Measurements from ENCODE around the gene IER2.
"Not testable (repeated sequence)": the region's sequence is repeated elsewhere in the genome, so short reads cannot be mapped to it uniquely, and the experiment has no call there.

Gene IER2

DNA sequence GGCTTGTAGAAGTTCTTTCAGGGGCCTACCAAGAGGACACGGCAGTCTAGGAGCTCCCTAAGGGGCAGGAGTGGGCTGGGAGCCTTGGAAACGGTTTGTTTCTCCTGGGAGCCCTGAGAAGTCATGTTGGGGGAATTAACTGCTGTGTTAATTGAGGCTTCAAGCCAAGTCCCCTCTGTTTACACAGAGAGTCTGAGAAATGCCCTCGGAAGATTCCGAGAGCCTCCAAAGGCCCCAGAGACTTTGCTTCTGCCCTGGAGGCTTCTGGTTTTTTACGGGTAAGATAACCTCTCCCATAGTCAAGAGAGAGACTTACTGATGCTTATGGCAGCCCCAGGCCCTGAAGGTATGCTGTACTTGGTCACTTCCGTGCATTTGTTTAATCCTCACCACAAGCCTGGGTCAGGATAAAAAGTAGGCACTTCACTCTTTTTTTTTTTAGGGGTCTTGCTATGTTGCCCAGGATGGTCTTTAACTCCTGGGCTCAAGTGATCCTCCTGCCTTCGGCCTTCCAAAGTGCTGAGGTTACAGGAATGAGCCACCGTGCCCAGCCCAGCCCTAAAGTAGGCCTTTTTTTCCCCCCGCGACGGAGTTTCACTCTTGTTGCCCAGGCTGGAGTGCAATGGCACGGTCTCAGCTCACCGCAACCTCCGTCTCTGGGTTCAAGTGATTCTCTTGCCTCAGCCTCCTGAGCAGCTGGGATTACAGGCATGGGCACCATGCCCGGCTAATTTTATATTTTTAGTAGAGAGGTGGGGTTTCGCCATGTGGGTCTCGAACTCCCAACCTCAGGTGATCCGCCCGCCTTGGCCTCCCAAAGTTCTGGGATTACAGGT lies 15.2 kb downstream of the IER2 start:
- DNase-seq = no peak

DNA sequence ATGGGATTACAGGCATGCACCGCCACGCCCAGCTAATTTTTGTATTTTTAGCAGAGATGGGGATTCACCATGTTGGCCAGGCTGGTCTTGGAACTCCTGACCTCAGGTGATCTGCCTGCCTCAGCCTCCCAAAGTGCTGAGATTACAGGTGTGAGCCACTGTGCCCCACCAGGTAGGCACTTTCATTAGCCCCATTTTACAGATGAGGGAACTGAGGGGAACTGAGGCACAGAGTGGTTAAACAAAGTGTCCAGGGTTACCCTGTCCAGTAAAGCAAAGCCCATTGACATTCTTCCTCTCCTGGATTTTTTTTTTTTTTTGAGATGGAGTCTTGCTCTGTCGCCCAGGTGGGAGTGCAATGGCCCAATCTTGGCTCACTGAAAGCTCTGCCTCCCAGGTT lies 15.9 kb downstream of the IER2 start:
- not testable (repeated sequence) for DNase-seq

DNA sequence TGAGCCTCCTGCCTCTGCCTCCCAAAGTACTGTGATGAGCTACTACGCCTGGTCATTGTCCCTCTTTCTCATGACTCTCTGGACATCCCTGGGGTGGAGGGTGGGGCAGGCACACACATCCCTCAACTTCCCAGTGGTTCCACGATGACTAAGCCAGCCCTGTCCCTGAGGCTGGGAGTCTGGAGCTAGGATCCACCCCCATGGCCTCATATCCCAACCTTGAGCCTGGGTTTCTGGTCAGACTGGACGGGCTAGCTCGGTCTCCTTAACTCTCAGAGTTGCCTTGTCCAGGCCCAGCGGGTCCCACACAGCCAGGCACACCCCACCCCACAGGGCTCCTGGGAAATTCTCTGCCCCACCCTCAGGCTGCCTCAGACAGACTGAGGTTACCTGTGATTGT lies 19.6 kb downstream of the IER2 start:
- DNase-seq = no peak

DNA sequence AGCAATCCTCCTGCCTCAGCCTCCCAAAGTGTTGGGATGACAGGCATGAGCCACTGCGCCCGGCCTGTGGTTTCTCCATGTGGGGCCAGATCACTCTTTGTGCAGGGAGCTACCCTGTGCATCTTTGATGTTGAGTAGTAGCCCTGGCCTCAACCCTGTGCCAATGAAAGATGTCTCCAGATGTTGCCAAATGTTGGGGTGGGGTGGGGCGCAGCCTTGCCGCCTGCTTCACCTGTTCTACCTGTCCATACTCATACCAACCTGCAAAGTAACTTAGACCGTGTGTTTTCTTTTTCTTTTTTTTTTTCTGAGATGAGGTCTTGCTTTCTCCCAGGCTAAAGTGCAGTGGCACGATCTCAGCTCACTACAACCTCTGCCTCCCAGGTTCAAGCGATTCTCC lies 20.9 kb downstream of the IER2 start:
- DNase-seq = no peak

DNA sequence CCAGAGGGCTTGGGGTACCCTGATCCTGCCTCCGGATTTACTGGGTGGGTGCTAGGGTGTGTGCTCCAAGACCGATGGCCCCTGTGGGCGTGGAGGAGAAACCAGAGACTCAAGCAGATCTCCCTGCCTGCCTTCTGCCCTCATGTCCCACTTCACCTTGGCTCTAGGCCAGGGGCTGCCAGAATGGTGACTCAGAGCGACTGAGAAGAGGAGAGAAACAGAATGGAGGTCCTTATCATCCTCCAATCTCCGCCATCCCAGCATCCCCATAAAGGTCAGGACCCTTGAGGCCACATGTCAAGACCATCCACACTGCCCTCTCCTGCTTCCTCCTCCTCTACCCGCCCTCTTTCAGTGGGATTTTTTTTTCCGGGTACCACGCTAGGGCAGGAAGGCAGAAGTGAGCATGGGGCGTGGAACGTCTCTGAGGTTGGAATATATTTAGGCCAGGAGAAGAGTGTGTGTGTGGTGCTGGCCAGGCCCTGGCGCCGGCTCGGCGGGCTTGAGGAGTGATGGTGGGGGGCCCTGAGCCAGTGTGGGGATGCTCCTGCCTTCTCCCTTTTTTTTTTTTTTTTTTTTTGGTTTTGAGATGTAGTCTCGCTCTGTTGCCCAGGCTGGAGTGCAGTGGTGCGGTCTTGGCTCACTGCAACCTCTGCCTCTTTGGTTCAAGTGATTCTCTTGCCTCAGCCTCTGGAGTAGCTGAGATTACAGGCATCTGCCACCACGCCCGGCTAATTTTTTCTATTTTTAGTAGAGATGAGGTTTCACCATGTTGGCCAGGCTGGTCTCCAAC lies 22.3 kb downstream of the IER2 start:
- DNase-seq = peak; percentile 91

DNA sequence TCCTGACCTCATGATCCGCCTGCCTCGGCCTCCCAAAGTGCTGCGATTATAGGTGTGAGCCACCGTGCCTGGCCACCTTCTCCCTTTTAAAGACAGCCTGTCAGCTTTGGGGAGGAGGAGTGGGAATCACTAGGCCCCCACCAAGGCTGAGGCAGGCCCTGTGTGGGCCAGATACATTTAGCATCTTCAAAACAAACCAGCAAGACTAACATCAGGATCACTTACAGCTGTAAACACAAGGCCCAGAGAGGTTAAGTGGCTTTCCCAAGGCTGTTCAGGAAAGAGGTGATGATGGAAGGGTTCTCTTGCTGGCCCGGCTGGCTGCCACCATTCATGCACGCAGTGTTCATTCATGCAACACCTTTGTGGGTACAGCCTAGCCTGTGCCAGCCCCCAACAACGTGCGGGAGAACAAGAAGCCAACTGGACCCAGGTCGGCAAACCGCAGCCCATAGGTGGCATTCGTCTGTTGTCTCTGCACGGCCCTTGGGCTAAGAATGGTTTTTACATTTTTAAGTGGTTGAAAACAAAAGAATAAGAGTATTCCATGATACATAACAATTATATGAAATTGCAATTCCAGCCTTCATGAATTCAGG lies 23.0 kb downstream of the IER2 start:
- no peak for DNase-seq

DNA sequence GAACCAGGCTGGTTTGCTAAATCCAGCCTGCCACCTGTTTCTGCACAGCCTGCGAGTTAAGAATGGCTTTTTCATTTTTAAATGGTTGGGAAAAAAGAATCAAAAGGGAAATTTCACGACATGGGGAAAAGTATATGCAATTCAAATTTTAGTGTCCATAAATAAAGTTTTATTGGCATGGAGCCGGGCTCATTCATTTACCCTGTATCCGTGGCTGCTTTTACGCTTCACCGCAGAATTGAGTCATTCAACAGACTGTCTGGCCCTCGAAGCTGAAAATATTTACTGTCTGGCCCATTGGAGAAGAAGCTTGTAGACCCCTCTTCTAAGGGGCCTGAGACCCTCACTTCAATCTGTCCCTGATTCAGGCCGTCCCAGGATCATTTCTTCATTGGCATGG lies 26.1 kb downstream of the IER2 start:
- no peak for DNase-seq

DNA sequence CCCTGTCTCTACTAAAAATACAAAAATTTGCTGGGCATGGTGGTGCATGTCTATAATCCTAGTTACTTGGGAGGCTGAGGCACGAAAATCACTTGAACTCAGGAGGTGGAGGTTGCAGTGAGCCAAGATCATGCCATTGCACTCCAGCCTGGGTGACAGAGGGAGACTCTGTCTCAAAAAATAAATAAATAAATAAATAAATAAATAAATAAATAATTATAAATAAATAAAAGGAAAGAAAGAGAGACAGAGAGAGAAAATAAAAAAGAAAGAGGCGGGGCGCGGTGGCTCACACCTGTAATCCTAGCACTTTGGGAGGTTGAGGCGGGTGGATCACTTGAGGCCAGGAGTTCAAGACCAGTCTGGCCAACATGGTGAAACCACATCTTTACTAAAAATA lies 27.4 kb downstream of the IER2 start:
- DNase-seq = not testable (repeated sequence)

DNA sequence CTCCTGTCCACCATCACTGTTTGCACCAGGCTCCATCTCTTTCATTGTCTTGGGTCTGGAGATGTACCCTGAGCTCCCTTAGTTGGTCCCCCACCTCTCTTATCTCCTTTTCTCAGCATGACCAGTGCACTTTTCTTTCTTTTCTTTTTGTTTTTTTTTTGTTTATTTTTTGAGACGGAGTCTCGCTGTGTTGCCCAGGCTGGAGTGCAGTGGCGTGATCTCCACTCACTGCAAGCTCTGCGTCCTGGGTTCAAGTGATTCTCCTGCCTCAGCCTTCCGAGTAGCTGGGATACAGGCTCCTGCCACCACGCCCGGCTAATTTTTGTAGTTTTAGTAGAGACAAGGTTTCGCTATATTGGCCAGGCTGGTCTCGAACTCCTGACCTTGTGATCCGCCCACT lies 28.1 kb downstream of the IER2 start:
- not testable (repeated sequence) for DNase-seq

DNA sequence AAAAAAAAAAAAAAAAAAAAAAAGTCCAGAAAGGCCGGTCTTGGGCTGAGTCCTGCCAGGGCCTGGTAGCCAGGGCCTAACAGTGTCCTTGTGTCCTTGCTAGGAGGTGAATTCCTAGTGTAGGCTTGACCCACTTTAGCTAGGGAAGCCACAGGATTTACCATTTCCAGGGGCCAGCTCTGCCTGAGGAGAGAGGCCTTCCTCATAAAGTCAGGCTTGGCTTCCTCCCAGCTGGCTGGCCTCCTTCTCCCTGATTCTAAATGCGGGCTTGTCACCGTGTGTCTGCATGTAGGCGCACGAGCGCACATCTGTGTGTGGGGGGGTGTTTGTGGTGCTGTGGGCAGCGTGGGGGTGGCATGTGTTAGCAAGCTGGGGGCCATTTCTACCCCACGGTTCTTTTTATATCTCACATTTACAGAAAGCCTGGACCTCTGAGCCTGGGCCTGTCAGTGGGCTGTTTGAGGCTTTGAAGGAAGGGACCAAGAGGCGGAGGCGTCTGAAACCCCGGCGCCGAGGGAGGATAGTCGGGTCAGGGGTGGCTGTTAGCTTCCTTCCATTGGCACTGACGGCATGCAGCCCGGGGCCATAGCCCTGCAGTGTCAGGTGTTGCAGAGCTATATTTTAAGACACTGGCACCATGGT lies 31.7 kb downstream of the IER2 start:
- DNase-seq = peak; percentile 46

DNA sequence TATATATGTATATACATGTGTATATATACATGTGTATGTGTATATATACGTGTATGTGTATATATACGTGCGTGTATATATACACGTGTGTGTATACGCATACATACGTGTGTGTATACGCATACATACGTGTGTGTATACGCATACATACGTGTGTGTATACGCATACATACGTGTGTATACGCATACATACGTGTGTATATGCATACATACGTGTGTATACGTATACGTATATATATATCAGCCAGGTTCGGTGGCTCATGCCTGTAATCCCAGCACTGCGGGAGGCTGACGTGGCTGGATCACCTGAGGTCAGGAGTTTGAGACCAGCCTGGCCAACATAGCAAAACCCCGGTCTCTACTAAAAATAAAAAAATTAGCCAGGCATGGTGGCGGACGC lies 34.7 kb downstream of the IER2 start:
- not testable (repeated sequence) for DNase-seq

DNA sequence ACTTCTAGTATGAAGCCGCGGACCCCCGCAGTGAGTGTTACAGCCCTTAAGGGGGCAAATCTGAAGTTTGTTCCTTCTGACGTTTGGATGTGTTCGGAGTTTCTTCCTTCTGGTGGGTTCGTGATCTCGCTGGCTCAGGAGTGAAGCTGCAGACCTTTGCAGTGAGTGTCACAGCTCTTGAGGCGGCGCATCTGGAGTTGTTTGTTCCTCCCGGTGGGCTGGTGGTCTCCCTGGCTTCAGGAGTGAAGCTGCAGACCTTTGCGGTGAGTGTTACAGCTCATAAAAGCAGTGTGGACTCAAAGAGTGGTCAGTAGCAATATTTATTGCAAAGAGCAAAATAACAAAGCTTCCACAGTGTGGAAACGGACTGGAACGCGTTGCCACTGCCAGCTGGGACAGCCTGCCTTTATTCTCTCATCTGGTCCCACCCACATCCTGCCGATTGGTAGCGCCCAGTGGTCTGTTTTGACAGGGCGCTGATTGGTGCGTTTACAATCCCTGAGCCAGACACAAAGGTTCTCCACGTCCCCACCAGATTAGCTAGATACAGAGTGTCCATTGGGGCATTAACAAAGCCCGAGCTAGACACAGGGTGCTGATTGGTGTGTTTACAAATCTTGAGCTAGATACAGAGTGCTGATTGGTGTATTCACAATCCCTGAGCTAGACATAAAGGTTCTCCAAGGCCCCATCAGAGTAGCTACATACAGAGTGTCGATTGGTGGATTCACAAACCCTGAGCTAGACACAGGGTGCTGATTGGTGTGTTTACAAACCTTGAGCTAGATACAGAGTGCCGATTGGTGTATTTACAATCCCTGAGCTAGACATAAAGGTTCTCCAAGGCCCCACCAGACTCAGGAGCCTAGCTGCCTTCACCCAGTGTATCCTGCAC lies 35.8 kb downstream of the IER2 start:
- DNase-seq = not testable (repeated sequence)

DNA sequence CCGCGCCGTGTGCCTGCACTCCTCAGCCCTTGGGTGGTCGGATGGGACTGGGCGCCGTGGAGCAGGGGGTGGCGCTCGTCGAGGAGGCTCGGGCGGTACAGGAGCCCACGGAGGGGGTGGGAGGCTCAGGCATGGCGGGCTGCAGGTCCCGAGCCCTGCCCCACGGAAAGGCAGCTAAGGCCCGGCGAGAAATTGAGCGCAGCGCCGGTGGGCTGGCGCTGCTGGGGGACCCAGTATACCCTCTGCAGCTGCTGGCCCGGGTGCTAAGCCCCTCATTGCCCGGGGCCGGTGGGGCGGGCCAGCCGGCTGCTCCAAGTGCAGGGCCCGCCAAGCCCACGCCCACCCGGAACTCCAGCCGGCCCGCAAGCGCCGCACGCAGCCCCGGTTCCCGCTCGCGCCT lies 36.5 kb downstream of the IER2 start:
- not testable (repeated sequence) for DNase-seq

DNA sequence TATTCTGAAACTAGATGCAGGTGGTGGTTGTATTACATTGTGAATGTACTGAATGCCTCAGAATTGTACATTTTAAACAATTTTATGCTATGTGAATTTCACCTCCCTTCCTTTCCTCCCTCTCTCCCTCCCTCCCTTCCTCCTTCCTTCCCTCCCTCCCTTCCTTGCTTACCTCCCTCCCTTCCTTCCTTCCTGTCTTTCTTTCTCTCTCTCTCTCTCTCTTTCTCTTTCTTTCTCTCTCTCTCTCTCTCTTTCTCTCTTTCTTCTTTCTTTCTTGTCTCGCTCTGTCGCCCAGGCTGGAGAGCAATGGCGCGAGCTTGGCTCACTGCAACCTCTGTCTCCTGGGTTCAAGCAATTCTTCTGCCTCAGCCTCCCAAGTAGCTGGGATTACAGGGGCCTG lies 37.2 kb downstream of the IER2 start:
- no peak for DNase-seq

DNA sequence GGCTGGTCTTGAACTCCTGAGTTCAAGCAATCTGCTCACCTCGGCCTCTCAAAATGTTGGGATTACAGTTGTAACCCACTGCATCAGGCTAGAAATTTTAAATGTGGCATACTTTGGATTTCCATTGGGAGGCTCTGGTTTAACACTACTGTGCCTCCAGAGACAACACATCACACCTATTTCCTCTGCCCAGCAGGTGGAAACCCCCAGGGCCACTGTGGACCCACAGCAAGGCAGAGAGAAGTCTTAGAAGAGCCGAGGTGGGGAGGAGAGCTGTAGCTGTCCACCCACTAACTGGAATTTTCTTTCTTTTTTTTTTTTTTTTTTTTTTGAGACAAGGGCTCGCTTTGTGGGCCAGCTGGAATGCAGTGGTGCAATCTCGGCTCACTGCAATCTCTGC lies 39.4 kb downstream of the IER2 start:
- no peak for DNase-seq

DNA sequence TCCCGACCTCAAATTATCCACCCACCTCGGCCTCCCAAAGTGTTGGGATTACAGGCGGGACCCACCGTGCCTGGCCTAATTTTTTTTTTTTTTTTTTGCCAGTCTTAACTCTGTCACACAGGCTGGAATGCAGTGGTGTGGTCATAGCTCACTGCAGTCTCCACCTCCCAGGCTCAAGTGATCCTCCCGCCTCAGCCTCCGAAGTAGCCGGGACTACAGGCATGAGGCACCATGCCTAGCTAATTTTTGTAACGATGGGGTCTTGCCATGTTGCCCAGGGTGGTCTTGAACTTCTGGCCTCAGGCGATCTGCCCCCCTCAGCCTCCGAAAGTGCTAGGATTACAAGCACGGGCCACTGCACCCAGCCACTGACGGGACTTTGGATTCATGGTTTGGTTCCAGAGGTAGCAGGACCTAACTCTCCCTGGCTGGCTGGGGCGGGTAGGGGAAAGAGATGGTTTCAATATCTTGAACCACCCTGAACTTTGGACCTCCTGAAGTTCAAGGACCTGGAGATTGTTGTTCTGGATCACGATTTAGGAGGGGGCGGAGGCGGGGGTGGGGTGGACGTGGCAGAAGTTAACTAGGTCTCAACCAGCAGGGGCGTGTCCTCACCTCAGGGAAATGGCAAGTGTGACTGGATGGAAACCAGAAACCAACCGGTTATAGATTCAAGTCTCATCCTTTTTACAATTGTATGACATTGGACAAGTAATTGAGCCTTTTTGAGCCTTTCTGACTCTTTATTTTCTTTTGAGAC lies 40.8 kb downstream of the IER2 start:
- DNase-seq = no peak

DNA sequence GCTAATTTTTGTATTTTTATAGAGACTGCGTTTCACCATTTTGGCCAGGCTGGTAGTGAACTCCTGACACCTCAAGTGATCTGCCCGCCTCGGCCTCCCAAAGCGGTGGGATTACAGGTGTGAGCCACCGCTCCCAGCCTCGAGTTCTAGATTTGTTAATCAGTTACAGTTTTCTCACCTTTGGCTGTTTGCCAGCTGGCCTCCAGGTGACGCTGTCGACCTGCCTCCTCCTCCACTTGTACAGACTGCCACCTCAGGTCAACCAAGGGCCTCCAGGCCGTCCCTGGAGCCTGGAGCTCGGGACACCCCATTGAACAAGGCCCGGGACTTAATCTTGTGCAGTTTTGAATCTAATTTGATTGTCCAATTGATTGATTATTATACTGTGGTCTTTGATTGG lies 45.5 kb downstream of the IER2 start:
- peak; percentile 74 for DNase-seq

DNA sequence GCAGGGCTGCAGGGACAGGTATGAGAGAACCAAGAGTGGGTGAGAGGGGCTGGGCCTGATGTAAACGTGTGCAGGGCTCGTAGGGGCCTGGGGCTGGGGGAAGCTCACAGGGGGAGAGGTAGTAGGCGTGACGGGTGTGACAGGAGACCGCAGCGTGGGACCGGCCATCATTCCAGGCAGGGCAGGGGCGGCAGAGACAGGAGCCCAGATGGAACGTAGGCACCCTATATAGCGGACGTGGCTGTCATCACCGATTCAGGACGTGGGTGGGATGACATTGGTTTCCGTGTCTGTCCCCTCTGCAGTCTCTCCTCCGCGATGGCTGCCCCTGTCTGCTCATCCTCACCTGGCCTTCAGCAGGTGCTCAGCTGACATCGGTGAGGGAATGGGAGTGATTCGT lies 48.4 kb downstream of the IER2 start:
- DNase-seq = no peak

DNA sequence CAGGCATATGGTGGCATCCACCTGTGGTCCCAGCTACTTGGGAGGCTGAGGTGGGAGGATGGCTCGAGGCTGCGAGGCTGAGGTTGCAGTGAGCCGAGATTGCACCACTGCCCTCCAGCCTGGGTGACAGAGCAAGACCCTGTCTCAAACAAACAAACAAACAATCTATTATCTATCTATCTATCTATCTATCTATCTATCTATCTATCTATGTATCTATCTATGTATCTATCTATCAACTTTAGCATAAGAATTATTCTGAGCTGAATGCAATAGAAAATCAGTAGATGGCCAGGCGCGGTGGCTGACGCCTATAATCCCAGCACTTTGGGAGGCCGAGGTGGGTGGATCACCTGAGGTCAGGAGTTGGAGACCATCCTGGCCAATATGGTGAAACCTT lies 51.9 kb downstream of the IER2 start:
- DNase-seq = not testable (repeated sequence)
